Endothelial cell of umbilical vein (primary cell): ENCODE results near the gene ZSWIM4. TPM values are rescaled to one million over a fixed set of nuclear protein-coding genes. Genes with fewer than 3 reads are reported as not detected.

ENCODE experiments used
- BruUV-seq: library from RNA; stranded (reverse); fragments of 400-500 nt; replicated peaks from 2 replicates; lab custom pipeline; 2021; lab: Mats Ljungman, UMichigan
- CTCF ChIA-PET: fragments of 300-600, 350-600 bp; sonication (Branson Sonifier 250); formaldehyde crosslinking; loops from one replicate; lab custom pipeline; 2021; ENCODE audit warnings: antibody characterized with exemption, inconsistent platforms; lab: Charles Lee
- POLR2A ChIA-PET: fragments of 300-600, 350-600 bp; sonication (Branson Sonifier 250); formaldehyde crosslinking; loops from one replicate; lab custom pipeline; 2021; ENCODE audit warnings: antibody characterized with exemption, inconsistent platforms; lab: Charles Lee
- DNase-seq: peaks from one replicate; pipeline ENCODE4 v3.0.0-alpha.2; 2011; ENCODE audit warnings: low read depth, low spot score
- FAIRE-seq: peaks from 2 replicates; lab custom pipeline; 2011; peaks lifted over from hg19 to GRCh38; lab: Jason Lieb, UNC
- H2AFZ ChIP-seq: 2 replicates; pipeline ENCODE4 v1.6.0; 2012; ENCODE audit warnings: low read depth, low read length, control low read depth, inconsistent platforms
- H3K27ac ChIP-seq: 2 replicates; pipeline ENCODE4 v1.5.1; 2011; ENCODE audit warnings: low read depth, mild to moderate bottlenecking, control low read depth, low read length, moderate library complexity; ENCODE audit not compliant: insufficient read depth
- H3K27me3 ChIP-seq, 2 experiments: 2 replicates each; pipeline versions ENCODE4 v1.6.0 to v1.6.1; 2011; ENCODE audit warnings: low read length in 2 of 2, mixed read lengths in 1 of 2; ENCODE audit not compliant: control insufficient read depth in 2 of 2, insufficient read depth in 2 of 2
- H3K36me3 ChIP-seq, 2 experiments: 2 replicates in 1 of 2; 3 replicates in 1 of 2; pipeline ENCODE4 v1.5.1; 2011; ENCODE audit warnings: low read length in 2 of 2, mild to moderate bottlenecking in 1 of 2, moderate library complexity in 1 of 2; ENCODE audit not compliant: control insufficient read depth in 2 of 2, insufficient read depth in 2 of 2; ENCODE audit errors: extremely low read depth in 1 of 2
- H3K4me1 ChIP-seq: 3 replicates; pipeline ENCODE4 v1.5.1; 2011; ENCODE audit warnings: mild to moderate bottlenecking, low read length; ENCODE audit not compliant: control insufficient read depth, insufficient read depth; ENCODE audit errors: extremely low read depth
- H3K4me2 ChIP-seq: 2 replicates; pipeline ENCODE4 v1.6.1; 2011; ENCODE audit warnings: low read length, control low read depth, mixed read lengths; ENCODE audit not compliant: insufficient read depth
- H3K4me3 ChIP-seq, 3 experiments: fragments of 200-600 bp in 1 of 3; sonication (generic), shearing (Covaris generic) in 1 of 3; replicated peaks in 1 of 3; 2 replicates each; pipeline ENCODE4 v1.5.1; 2011 to 2016; ENCODE audit warnings: control low read depth in 3 of 3, low read length in 3 of 3, mild to moderate bottlenecking in 2 of 3, inconsistent platforms in 1 of 3, low read depth in 1 of 3, moderate library complexity in 1 of 3; ENCODE audit not compliant: insufficient read depth in 1 of 3
- H3K79me2 ChIP-seq: 2 replicates; pipeline ENCODE4 v1.6.0; 2012; ENCODE audit warnings: low read length, inconsistent platforms; ENCODE audit not compliant: control insufficient read depth, insufficient read depth
- H3K9ac ChIP-seq: replicated peaks from 2 replicates; pipeline ENCODE3; 2011; ENCODE audit warnings: low read length, control low read depth; ENCODE audit not compliant: insufficient read depth; ENCODE audit errors: extremely low read depth
- H3K9me1 ChIP-seq: replicated peaks from 3 replicates; pipeline ENCODE4 v1.6.0; 2011; ENCODE audit warnings: mild to moderate bottlenecking, low read length; ENCODE audit not compliant: control insufficient read depth, insufficient read depth; ENCODE audit errors: extremely low read depth
- H3K9me3 ChIP-seq: replicated peaks from 2 replicates; pipeline ENCODE4 v1.5.1; 2012; ENCODE audit warnings: low read length, inconsistent platforms; ENCODE audit not compliant: control insufficient read depth, insufficient read depth
- H4K20me1 ChIP-seq: replicated peaks from 2 replicates; pipeline ENCODE3; 2011; ENCODE audit warnings: mild to moderate bottlenecking, low read length; ENCODE audit not compliant: control insufficient read depth, insufficient read depth; ENCODE audit errors: extremely low read depth
- CTCF ChIP-seq, 2 donors: IDR thresholded peaks; 1 replicate in 1 of 2; 2 replicates in 1 of 2; pipeline ENCODE4 v1.5.1; 2011; ENCODE audit warnings: low read length in 2 of 2, mild to moderate bottlenecking in 2 of 2, moderate library complexity in 2 of 2, control low read depth in 1 of 2, inconsistent platforms in 1 of 2, low read depth in 1 of 2; ENCODE audit not compliant: insufficient read depth in 1 of 2; ENCODE audit errors: extremely low read depth in 1 of 2
- EZH2 ChIP-seq: IDR thresholded peaks from 2 replicates; pipeline ENCODE4 v1.6.1; 2012; ENCODE audit warnings: borderline replicate concordance, low read depth, mild to moderate bottlenecking, moderate library complexity, low read length, inconsistent platforms; ENCODE audit not compliant: severe bottlenecking
- FOS ChIP-seq: IDR thresholded peaks from 2 replicates; pipeline ENCODE4 v1.6.1; 2011; ENCODE audit warnings: mild to moderate bottlenecking, low read length, moderate library complexity, borderline replicate concordance; ENCODE audit not compliant: insufficient read depth
- GATA2 ChIP-seq: IDR thresholded peaks from 2 replicates; pipeline ENCODE4 v1.7.0; 2011; ENCODE audit warnings: low read depth, mild to moderate bottlenecking, moderate library complexity, mixed read lengths, low read length; ENCODE audit not compliant: insufficient read length, insufficient read depth
- JUN ChIP-seq: IDR thresholded peaks from 2 replicates; pipeline ENCODE4 v1.6.1; 2011; ENCODE audit warnings: borderline replicate concordance, low read depth; ENCODE audit not compliant: insufficient read length, insufficient read depth
- MAX ChIP-seq: IDR thresholded peaks from 2 replicates; pipeline ENCODE4 v1.6.1; 2011; ENCODE audit not compliant: insufficient read depth, insufficient read length
- MYC ChIP-seq: IDR thresholded peaks from one replicate; pipeline ENCODE4 v1.6.1; 2011; ENCODE audit warnings: mild to moderate bottlenecking, low read depth, low read length
- POLR2A ChIP-seq: IDR thresholded peaks from 2 replicates; pipeline ENCODE4 v1.6.1; 2012; ENCODE audit warnings: low read depth, mild to moderate bottlenecking, control low read depth, low read length
- POLR2AphosphoS5 ChIP-seq: IDR thresholded peaks from 2 replicates; pipeline ENCODE4 v1.6.1; 2012; ENCODE audit warnings: low read depth, mild to moderate bottlenecking, control low read depth, low read length, moderate library complexity; ENCODE audit not compliant: insufficient read depth
- dilution Hi-C: fragments of 300-500 bp; cut with MboI; formaldehyde crosslinking; loops from one replicate; pipeline ENCODE4 v1.15.0; 2019; ENCODE audit warnings: low sequenced_read_pairs; ENCODE audit not compliant: extremely low pct_ligation_motif_present
- intact Hi-C: fragments of 100-400 bp; cut with micrococcal nuclease; formaldehyde crosslinking; loops from one replicate; pipeline ENCODE4 v1.10.0; 2022
- polyA plus RNA-seq, 4 experiments: library from polyadenylated mRNA; depleted of rRNA in 3 of 4; stranded (reverse) in 3 of 4; unstranded in 1 of 4; fragments of >200 nt; gene quantifications; 2 replicates each; pipeline versions ENCODE4 v1.2.1 to v1.2.3, GENCODE V29; 2011 to 2012; ENCODE audit warnings: missing spikeins in 1 of 4
- total RNA-seq: library from RNA; stranded (reverse); gene quantifications from 2 replicates; pipeline ENCODE4 v1.2.3, GENCODE V29; 2021

ZSWIM4 gene
- total and polyA plus RNA-seq, 2 donors (not counting 3 experiments of a cell fraction or from before 2014, with no cell fraction given) = 12.7 to 26.6 TPM

GRCh38 chr19:13830114-13830740 is 35.0 kb downstream of the ZSWIM4 start:
- Histone ChIP-seq H3K9me1 (no peaks in the 10 kb centered on the region), H4K20me1 (no peaks in the 10 kb centered on the region), H3K4me1 (peaks cover 3% of the 10 kb centered on the region), H2AFZ (no peak overlapping the region), H3K9ac (no peak overlapping the region), H3K79me2 (no peaks in the 10 kb centered on the region), H3K27ac (no peak overlapping the region), H3K36me3 (peaks cover 3 to 27% of the 10 kb centered on the region in 2 experiments), H3K9me3 (no peaks in the 10 kb centered on the region), H3K27me3 (no peaks in the 10 kb centered on the region), H3K4me2 (no peak overlapping the region), H3K4me3 (no peak overlapping the region)
- CTCF ChIA-PET = interaction anchor here (2.2 kb wide), 1 partner anchor 32 kb away, joined by 6 read pairs; no protein-coding TSS in a partner anchor
- DNase-seq (no peak), FAIRE-seq (no peak)
- dilution Hi-C loops = no loop called here
- intact Hi-C loops = no loop called here
- POLR2A ChIA-PET = no interaction called here
- TF ChIP-seq CTCF (IDR thresholded peaks at IDR 0.05; ENCODE audit: extremely low read depth in 1 of 2, insufficient read depth in 1 of 2, low read depth in 1 of 2, low read length in 2 of 2) (no peak), JUN (no peak), EZH2 (no peak), FOS (no peak), POLR2A (no peak), POLR2AphosphoS5 (no peak), MAX (no peak), GATA2 (no peak), MYC (no peak)
- BruUV-seq = no TSS peak
